NT2/D1 (cell line): ENCODE results near the gene NBAS.
"Not testable (repeated sequence)": the region's sequence is repeated elsewhere in the genome, so short reads cannot be mapped to it uniquely, and the experiment has no call there.

Source experiments
- SUZ12 ChIP-seq: IDR thresholded peaks from 2 replicates; pipeline ENCODE4 v1.6.1; 2011; ENCODE audit not compliant: insufficient read length, insufficient read depth; ENCODE audit errors: extremely low read depth
- YY1 ChIP-seq: IDR thresholded peaks from 2 replicates; pipeline ENCODE4 v1.6.1; 2011; ENCODE audit not compliant: insufficient read length, insufficient read depth
- ZNF274 ChIP-seq: IDR thresholded peaks from 2 replicates; pipeline ENCODE4 v1.6.1; 2011; ENCODE audit warnings: mild to moderate bottlenecking, low read depth, low read length

- TF ChIP-seq YY1, ZNF274, SUZ12: not testable (repeated sequence)
Observed at GRCh38 chr2:15518759-15519158, 42.4 kb downstream of the NBAS start.
